Pulmonary artery endothelial cell (primary cell): ENCODE data around the gene RNF4. TPM values are rescaled to one million over a fixed set of nuclear protein-coding genes. Genes with fewer than 3 reads are reported as not detected.

Source experiments
- DNase-seq: peaks from one replicate; pipeline ENCODE4 v3.0.0-alpha.2; 2011; ENCODE audit warnings: low read depth, low spot score
- total RNA-seq: library from RNA; depleted of rRNA; stranded (reverse); fragments of >200 nt; gene quantifications from 2 replicates; pipeline ENCODE4 v1.2.3, GENCODE V29; 2014

RNF4 gene
- total RNA-seq, 1 donor from 2014 or later, result 50.8 TPM

DNA sequence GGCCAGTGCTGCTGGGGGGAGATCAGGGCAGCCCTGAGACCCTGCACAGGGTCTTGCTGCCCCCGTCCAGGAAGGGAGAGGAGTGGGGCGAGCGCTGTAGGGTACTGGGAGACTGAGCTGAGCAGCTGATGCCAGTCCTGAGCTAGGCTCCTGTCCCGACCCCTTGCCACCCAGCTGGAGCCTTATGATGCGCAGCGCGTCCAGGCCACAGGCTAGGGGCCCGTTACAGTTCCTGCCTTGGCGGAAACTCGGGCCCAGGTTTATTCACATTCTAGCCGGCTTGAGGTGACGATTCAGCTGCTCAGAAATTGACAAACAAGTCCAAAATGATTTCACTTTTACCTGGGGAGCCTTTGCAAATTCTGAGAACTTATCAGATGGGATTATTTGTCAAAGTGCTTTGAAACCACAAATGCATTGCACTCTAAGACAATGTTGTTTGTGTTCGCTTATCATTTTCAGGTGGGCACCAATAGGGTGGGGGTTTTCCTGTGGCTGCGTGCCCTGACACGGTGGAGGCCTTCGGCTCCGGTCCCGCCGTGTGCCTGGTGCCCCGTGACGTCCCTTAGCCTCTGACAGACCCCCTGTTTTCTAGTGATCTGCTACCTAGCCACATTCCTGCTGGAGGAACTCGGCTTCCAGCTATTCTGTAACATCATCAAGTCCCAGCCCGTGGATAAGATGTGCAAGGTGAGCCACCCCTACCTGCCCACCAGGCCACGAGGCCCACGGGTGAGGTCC, 31.3 kb upstream of the RNF4 start:
- no peak for DNase-seq

DNA sequence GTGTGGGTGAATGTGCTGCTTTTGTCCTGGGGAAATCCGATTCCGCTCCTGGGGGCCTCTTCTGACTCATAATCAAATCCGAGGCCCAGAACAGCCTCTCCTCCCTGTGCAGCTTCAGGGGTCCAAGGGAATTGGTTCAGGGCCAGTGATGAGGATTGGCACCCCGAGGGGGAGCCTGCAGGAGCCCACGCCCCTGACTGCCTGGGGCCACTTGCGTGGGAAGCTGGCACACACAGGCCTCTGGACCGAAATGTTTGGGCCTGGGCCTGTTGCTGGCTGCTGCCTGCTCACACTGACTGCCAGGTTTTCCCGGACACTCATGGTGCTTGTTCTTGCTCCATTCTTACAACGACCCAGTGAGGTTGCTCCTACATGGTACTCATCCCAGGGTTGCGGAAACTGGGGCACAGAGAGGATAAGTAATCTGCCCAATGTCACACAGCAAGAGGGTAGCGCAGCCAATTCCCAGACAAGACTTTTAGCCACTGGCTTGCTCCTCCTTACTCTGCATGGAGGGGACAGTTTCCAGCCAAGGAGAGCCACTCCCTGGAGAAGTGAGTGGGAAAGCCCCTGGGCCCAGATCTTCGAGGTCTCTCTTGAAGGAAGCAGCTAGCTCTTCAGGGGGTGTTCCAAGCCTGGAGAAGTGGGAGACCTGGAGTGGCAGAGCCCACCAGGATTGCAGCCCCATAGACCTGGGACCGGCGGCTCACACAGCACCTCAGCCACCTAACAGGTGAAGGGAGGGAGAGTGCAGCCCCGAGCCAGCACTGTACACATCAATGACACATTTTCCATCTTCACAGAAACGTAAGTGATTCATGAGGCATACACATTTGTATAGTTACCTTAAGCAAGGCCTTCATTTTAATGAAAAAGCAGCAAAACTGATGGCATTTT, 29.8 kb upstream of the RNF4 start:
- no peak for DNase-seq

- peak; percentile 40 for DNase-seq
These were observed 27.3 kb upstream of the RNF4 start for GRCh38 chr4:2441393-2442174.

DNA sequence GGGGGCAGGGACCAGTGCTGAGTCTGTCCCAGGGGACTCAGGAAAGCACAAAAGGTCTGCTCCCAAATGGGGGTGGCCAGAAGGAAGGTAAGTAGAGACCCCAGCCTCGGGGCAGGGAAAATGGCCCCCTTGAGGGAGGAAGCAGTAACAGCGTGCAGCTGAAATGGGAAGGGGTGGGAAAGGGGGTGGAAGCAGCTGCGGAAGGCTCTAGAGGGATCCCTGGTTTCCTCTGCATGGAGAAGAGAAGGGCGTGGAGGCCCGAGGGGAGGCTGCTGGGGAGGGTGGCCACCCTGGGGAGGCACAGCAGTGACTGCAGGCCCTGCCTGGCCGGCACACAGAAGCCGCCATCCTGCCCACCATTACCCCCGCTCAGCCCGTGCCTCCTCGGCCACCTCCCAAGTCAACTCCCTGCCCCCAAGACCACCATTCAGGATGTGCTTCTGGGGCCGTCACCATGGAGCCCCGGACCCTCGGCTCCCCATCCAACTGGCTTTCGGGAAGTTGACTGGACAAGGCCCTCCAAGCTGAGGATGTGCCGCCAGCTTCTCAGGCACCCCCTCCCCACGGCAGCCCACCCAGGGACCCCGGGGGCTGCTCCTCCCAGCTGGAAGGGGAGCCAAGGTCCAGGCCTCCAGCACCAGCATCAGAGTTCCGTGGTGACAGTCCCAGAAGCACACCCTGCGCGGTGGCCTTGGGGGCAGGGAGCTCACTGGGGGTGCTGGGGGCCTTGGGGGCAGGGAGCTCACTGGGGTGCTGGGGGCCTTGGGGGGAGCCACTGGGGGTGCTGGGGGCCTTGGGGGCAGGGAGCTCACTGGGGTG, 26.5 kb upstream of the RNF4 start:
- no peak for DNase-seq

- no peak for DNase-seq
These were observed 25.7 kb upstream of the RNF4 start for GRCh38 chr4:2443061-2443730.

DNA sequence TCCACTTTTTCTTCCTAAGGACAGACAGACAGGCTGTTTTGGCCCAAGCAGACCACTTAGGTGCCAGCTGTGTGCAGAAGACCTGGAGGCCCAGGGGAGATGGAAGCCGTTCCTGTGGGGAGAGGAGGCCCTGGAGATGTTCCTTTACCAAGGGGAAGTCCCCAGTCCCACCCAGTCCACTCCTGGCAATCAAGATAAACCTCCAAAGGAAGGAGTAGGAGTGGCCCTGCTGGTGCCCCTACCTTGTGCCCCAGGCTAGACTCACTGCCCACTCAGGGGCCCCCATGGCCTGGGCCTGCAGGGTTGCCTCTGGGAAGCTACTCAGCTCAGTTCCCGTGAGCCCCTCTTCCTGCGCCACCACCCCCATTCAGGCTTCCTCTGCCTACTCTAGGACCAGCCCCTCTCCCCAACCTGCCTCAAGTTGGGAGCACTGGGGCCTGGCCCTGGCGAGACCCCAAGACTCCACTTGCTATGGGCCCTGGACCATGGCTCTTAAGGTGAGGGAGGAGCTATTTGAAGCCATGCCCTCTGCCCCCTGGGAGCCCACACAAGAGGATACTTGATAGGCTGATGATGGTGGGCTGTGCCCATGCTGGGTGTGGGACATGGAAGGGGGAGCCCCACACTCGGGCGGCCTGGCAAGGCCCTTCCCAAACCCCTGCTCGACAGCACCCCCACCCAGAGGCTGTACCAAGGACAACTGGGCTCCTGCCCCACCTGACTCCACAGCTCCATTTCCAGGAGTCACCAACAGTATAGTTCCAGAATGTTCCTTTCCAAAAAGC, 24.8 kb upstream of the RNF4 start:
- no peak for DNase-seq

DNA sequence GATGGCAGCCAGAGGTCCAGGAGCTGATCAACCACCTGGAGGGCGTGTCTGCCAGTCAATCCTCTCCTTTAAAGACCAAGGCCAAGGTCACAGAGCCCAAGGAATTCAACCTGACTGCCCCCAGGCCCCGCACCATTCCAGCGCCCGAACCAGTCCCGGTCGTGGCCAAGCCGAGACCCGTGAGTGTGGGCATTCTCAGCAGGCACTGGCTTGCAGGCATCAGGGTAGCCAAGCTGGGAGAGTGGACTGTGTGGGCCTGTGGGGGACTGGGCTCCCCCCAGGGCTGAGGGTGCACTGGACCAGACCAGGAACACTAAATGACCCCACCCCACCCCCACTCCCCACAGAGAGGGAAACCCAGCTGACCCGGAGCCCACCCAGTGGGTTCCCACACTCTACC, 23.8 kb upstream of the RNF4 start:
- DNase-seq, result no peak

DNA sequence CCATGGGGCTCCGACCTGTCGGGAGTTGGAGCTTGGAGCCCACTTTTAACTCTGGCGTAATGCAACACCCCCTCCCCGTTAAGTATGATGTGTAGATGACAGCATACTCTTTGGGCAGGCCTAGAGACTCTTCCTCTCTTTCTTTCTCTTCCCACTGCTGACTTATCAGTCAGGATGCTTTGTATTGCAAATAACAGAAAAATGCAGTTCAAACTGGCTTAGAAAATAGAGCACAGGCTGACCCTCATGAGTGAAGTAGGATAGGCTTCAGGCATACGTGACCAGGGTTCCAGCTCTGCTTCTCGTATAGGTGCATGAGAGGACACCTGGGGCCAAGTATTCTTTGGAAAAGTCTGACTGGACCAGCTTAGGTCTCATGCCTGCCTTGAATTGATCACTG, 23.3 kb upstream of the RNF4 start:
- DNase-seq, result no peak

GRCh38 chr4:2446656-2447564, 22.0 kb upstream of the RNF4 start:
- DNase-seq, result no peak

- DNase-seq, result no peak
These were observed 20.3 kb upstream of the RNF4 start for GRCh38 chr4:2448589-2448988.

- no peak for DNase-seq
These were observed 19.9 kb upstream of the RNF4 start for GRCh38 chr4:2449051-2449450.

GRCh38 chr4:2449511-2450392, 19.2 kb upstream of the RNF4 start:
- DNase-seq, result no peak

DNA sequence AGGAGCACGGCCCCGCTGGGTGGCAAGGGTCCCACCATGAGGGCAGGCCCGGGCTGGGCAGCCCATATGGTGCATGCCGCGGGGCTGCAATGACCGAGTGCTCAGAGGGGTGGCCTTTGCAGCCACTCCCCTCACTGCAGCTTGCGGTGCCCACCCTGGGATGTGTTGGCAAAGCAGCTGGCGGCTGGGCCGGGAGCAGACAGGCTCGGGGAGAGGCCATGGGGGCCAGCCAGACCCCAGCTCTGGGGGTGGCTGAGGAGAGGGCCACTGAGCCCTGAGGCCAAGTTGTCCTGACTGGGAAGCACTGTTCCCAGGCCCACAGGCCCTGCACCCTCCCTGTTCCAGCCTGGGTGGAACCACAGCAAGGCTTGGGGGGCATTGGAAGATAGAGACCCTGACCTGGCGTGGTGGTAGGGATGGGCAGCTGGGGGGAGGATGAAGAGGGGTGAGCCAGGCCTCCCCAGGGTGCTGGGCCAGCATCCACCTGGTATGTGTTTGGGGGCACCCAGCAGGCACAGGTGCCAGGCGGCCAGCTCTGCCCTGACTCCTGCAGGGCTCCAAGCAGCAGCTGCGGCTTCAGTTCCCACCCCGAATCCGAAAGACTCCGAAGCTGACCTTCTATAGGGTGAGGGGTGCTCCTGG, 18.4 kb upstream of the RNF4 start:
- no peak for DNase-seq

DNA sequence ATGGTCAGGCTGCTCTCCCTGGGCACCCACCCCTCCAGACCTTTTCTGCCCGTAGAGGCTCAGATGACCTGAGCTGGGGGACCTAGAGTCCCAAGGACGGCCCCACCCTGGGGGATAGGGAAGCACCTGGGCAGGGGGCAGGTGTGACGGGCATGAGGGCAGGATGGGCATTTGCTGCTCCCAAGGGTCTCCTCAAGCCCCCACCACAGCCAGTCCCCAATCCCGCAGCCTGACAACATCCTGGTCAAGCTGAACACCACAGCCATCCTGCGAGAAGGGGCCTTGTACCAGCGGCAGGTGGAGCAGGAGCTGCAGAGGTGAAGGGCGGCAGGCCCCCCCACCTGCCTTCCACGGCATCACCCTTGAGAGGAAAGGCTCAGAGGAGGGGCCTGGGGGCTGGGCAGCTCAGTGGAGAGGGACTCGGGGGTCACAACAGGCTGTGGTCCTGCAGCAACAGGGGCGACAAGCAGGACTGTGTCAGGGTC, 17.8 kb upstream of the RNF4 start:
- DNase-seq, result no peak

- DNase-seq, result no peak
These were observed 16.8 kb upstream of the RNF4 start for GRCh38 chr4:2451821-2452785.
